SU-DHL-6 (cell line): Measurements from ENCODE around the gene PA2G4.

Experiments
- EZH2phosphoT487 ChIP-seq: fragments of 200-600 bp; sonication (generic), shearing (Covaris generic); conservative IDR thresholded peaks from 2 replicates; pipeline ENCODE4 v1.6.1; 2018; ENCODE audit warnings: mild to moderate bottlenecking, antibody characterized with exemption, low read length, moderate library complexity, mixed read lengths
- TF ChIP-seq, protein P1 (sequence below): fragments of 200-600 bp; sonication (generic); IDR thresholded peaks from one replicate; pipeline ENCODE4 v1.5.1; 2017; ENCODE audit warnings: antibody characterized with exemption, mild to moderate bottlenecking, low read length, moderate library complexity; ENCODE audit not compliant: insufficient read depth, poor library complexity, severe bottlenecking

GRCh38 chr12:56061982-56062381 is 42.4 kb upstream of the PA2G4 start:
- TF ChIP-seq, protein P1, sequence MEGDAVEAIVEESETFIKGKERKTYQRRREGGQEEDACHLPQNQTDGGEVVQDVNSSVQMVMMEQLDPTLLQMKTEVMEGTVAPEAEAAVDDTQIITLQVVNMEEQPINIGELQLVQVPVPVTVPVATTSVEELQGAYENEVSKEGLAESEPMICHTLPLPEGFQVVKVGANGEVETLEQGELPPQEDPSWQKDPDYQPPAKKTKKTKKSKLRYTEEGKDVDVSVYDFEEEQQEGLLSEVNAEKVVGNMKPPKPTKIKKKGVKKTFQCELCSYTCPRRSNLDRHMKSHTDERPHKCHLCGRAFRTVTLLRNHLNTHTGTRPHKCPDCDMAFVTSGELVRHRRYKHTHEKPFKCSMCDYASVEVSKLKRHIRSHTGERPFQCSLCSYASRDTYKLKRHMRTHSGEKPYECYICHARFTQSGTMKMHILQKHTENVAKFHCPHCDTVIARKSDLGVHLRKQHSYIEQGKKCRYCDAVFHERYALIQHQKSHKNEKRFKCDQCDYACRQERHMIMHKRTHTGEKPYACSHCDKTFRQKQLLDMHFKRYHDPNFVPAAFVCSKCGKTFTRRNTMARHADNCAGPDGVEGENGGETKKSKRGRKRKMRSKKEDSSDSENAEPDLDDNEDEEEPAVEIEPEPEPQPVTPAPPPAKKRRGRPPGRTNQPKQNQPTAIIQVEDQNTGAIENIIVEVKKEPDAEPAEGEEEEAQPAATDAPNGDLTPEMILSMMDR: no peak
- TF ChIP-seq EZH2phosphoT487: no peak
